ENCODE measurements around the gene CYP4F3. TPM values are rescaled to one million over a fixed set of nuclear protein-coding genes. Genes with fewer than 3 reads are reported as not detected.
"Not testable (repeated sequence)": the region's sequence is repeated elsewhere in the genome, so short reads cannot be mapped to it uniquely, and the experiment has no call there.

Gene CYP4F3
- total RNA-seq, 1 donor from 2014 or later, result 1.4 TPM

DNA sequence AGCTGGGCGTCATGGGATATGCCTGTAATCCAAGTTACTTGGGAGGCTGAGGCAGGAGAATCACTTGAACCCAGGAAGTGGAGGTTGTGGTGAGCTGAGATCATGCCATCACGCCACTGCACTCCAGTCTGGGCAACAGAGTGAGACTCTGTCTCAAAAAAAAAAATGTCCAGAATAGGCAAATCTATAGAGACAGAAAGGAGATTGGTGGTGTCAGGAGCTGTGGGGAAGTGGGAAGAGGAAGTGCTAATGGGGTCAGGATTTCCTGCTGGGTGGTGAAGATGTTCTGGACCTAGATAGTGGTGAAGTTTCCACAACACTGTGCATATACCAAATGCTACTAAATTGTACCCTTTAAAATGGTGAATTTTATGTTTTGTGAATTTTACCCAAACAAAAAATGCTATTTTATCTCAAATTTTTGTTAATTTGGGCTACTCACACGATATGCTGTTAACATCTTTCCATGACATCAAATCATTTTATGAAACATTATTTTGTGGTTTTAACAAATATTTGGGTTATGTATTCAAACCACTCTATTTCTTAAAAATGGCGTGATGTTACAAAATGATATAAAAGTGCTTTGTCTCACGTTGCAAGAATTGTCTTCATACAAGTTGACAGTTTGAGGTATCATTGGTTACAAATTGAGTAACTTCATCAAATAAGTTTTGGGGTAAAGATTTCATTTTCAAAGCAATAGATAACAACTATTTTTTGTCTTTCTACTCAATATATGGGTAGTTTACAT, 7.4 kb upstream of the CYP4F3 start:
- DNase-seq, result no peak

DNA sequence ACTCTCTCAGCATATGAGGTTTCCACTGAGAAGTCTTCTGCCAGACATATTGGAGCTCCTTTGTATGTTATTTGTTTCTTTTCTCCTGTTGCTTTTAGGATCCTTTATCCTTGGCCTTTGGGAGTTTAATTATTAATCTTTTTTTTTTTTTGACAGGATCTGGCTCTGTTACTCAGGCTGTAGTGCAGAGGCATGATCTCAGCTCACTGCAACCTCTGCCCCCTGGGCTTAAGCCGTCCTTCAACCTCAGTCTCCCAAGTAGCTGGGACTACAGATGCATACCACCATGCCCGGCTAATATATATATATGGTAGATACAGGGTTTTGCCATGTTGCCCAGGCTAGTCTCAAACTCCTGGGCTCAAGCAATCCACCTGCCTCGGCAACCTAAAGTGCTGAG, 6.6 kb upstream of the CYP4F3 start:
- DNase-seq, result no peak

DNA sequence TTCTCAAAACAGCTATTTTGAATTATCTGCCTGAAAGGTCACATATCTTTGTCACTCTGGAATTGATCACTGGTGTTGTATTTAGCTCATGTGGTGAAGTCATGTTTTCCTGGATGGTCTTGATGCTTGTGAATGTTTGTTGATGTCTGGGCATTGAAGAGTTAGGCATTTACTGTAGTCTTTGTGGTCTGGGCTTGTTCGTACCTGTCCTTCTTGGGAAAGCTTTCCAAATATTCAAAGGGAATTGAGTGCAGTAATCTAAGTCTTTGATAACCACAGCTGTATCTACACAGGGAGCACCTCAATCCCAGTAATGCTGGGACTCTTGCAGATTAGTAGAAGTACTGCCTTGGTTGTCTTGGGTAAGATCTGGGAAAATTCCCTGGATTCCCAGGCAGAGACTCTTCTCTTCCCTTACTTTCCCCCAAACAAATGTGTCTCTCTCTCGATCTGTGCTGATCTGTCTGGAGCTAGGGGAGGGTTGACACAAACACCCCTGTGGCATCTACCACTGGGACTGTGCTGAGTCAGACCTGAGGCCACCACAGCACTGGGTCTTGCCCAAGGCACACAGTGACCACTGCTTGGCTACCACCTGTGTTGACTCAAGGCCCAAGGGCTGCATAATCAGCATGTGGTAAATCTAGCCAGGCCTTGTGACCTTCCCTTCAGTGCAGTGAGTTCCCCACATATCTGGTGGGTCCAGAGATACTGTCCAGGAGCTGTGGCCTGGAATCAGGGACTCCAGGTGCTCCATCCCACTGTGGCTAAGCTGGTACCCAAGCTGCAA, 5.5 kb upstream of the CYP4F3 start:
- DNase-seq, result no peak

DNA sequence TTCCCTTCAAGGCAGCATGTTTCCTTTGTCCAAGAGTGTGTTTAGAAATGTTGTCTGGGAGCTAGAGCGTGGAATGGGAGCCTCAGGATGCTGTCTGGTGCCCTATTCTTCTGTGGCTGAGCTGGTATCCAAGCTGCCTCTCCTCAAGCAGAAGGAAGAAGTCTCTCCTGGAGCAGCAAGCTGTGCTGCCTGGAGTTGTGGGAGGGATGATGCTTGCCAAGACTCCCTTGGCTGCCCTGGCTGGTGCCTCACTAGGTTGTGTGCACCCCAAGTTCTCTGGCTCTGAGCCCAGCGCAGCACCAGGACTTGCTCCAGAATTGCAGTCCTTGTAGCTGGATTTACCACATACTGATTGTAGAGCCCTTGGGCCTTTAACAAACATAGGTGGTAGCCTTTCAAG, 4.7 kb upstream of the CYP4F3 start:
- DNase-seq, result no peak

DNA sequence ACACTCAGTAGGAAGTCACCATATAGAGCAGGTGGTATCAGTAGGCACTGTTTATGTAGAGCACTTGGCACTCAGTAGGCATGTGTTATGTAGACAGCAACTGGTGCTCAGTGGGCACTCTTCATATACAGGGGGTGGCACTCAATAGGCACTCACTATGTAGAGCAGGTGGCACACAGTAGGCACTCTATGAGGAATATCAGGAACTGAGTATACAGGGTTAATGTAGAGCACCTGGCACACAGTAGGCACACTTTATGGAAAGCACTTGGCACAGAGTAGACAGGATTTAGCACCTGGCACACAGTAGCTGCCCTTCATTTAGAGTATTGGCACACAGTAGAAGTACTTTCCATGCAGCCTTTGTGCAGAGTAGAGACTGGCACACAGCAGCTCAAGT, 1.1 kb upstream of the CYP4F3 start:
- no peak for DNase-seq

DNA sequence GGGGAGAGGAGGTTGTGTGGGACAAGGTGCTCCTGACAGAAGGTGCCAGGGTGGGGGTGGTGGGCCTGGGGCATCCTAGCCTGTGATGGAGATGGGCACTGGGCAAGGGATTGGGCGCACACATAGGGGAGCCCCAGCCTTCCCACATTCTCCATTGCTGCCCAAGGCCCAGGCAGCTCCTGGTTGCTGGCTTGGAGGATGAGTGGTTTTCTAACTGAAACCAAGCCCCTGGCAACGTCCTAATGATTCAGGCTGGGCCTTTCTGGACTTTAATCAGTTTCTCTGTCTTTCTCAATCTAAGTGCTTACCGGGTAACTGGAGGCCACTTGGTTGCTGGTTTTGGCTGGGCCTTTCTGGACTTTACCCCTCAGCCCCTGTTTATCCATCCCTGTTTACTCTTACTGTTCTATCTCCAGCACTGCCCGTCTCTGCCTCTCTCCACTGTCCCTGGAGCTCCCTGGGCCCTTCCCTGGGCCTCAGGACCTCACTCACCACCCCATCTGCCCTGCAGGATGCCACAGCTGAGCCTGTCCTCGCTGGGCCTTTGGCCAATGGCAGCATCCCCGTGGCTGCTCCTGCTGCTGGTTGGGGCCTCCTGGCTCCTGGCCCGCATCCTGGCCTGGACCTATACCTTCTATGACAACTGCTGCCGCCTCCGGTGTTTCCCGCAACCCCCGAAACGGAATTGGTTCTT, 354 bp downstream of the CYP4F3 start:
- no peak for DNase-seq

DNA sequence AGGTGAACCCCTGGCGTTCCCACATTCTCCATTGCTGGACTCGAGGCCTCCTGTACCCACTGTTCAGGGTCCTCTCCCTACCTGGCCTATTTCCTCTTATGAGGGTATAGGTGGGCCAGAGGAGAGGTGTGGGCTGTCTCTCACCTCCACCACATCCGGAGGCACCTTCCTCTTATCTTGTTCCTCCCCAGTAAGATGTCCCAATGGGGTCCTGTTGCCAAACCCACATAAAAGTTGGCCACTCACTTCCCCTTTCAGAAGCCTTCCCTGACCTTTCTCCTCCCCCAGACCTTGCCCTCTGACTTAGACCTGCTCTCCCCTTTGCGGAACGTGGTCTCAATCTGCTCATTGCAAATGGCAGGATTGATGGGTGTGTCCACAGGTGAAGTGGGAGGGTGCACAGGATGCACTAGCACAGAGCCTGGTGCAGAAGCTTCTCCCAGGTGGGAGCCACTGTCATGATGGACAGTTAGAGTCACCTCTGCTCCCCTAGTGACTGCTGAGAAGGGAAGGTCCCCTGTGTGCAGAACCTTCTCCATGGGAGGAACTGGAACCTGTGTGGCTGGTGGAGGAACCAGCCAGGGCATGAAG, 1.3 kb downstream of the CYP4F3 start:
- DNase-seq, result no peak

DNA sequence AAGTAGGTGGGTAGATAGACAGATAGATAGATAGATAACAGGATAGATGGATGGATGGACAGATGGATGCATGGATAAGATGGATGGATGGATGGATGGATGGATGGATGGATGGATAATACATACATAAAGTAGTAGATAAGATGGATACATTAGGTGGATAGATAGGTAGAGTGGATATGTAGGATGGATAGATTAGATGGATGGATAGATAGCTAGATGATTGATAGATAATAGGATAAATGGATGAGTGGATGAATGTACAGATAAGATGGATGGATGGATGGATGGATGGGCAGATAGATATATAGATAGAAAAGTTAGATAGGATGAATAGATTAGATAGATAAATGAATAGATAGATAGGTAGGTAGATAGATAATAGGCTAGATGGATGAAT, 2.1 kb downstream of the CYP4F3 start:
- no peak for DNase-seq

DNA sequence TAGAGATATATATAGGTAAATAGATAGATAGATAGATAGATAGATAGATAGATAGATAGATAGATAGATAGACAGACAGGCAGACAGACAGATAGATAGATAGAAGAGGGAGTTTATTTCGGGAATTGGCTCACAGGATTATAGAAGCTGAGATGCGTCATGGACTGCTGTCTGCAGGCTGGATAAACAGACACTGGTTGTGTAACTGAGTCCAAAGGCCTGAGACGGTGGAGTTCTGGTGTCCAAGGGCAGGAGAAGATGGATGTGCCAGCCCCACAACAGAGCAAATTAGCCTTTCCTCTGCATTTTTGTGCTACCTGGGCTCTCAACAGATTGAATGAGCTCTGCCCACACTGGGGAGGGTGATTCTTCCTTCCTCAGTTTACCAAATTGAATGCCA, 2.7 kb downstream of the CYP4F3 start:
- DNase-seq, result no peak

DNA sequence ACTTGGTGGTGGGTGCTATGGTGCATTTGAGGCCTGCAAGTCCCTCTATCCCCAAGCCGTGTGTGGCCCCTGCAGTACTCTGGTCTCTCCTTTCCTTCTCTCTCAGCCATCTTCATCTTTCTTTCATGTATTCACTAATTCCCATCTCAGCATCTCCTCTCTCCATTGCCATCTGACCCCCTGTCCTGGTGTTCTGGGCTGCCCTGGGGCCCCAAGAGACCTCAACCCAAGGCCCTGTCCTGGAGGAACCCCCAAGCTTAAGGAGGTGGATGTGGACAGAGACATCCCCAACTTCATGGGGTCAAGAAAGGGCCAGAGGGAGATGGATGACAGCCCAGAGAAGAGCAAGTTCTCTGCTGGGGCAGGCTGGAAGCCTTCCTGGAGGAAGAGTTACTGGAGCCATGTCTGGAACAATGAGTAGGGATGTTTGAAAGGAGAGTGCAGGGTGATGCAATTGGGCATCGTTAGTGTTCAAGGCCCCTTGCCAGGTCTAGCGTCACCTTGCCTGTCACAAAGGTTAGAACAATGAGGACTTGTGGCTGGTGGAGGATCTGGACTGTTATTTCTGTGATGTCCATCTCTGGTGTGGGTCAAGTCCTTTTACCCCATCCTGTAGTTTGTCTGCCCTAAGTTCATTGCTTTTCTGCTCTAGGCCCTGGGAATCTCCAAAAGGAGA, 3.5 kb downstream of the CYP4F3 start:
- no peak for DNase-seq

DNA sequence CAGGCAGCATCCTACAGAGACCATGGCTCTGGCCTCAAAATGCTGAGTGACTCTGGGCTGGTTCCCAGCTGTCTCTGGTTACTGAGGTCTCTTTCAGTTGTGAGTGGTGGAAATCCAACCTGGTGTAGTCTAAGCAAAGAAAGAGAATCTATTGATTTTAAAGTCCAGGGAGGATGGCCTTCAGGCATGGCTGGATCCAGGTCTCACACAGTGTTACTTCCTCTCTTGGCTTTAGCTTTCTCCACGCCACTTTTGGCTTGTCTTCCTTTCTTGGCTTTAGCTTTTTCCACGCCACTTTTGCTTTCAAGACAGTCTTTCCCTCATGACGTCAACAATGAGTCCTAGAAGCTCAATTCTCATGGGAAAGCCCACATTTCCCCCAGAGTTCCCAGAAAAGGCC, 4.1 kb downstream of the CYP4F3 start:
- DNase-seq, result no peak

DNA sequence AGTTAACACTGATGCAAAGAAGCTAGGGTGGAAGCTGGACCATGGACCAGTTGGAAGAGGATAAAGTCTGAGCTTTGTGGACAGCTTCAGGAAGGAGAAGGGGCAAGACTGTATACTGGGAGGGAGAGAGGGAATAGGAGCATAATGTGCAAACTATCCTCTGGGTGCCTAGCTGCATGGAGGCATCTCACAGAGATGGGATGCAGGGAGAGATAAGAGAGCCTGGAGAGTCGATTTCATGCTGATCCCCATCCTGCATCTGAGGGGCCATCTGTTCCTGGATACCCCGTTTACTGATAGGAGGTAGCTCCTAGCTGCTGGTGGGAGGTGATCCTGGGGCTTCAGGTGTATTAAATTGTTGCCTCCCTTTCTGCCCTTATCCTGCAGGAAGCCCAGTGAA, 8.8 kb downstream of the CYP4F3 start:
- no peak for DNase-seq

DNA sequence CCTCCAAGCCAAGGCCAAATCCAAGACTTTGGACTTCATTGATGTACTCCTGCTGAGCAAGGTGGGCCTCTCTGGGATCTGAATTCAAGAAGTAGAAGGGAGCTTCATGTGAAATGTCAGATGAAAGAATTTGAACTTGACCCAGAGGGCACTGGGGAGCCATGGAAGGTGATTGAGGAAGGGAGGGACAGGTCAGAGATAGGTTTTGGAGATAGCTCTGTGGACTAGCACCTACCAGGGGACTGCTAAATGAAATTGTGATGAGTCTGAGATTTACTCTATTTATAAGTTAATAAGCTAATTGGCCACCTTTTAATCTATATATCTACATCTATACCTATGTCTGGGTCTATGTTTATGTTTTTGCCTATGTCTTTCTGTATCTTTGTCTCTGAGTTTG, 9.4 kb downstream of the CYP4F3 start:
- not testable (repeated sequence) for DNase-seq

DNA sequence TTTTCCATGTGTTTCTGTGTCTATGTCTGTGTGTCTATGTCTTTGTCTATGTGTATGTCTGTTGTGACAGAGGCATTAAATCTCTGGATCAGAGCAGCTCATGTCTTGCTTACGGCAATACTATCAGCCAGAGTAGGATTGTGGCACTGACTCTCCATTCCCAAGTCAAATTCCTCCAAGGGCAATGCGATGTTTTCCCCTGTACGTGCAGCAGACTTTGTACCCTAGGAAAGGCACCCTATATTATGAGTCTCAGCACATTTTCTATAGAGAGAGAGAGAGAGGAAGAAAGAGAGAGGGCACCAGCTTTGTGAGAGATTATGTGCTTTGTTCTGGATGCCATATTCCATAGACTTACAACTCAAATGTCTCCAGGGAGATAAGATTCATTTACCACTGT, 11.1 kb downstream of the CYP4F3 start:
- DNase-seq, result no peak

DNA sequence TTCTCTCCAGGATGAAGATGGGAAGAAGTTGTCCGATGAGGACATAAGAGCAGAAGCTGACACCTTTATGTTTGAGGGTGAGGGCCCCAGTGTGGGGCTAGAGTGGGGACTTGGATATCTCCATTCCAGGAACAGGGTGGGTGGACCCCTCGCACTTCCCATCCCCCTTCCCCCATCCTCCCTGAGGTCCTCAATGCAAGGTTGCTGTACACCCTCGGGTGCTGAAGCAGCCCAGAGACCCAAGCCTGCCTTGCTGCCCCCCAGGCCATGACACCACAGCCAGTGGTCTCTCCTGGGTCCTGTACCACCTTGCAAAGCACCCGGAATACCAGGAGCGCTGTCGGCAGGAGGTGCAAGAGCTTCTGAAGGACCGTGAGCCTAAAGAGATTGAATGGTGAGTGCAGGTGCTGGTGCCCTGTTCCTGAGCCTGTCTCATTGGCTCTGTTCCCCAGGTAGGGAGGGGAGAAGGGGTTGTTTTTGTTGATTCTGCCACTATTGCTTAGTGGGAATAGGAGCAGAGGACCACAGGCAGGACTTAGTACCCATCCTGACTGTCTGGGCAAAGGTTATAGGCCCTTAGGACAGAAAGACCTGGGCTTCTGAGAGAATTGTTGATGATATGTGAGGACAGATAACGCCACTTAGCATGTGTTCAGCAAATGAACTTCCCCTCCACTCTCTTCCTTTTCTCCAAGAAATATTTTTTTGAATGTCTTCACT, 12.0 kb downstream of the CYP4F3 start:
- no peak for DNase-seq

DNA sequence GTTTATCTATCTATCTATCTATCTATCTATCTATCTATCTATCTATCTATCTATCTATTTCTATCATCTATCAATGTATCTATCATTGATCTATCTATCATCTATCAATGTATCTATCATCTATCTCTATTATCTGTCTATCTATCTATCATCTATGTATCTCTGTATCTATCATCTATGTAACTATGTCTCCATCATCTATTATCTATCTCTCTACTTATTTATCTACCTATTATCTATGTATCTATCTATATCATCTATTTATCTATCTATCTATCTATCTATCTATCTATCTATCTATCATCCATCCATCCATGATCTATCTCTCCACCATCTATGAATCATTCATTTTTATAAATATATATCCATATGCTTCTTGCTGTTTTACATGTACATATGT, 15.8 kb downstream of the CYP4F3 start:
- DNase-seq, result no peak

DNA sequence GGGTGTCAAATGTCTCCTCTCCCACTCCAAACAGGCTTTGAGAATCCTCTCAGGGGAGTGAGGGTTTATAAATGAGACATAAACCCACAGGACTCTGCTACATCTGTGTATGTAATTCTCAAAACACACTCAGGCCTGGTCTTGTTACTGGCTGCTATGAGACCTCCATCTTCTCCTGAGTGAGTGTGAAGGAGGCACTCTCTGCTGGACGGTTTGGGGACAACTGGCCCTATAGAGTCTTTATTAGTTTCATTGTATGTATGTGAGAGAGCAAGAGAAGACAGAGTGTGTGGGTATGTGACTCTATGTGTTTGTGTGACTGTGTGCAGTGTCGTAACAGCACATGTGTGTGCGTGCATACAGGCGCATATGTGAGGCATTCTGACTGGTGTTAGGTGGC, 22.6 kb downstream of the CYP4F3 start:
- no peak for DNase-seq

DNA sequence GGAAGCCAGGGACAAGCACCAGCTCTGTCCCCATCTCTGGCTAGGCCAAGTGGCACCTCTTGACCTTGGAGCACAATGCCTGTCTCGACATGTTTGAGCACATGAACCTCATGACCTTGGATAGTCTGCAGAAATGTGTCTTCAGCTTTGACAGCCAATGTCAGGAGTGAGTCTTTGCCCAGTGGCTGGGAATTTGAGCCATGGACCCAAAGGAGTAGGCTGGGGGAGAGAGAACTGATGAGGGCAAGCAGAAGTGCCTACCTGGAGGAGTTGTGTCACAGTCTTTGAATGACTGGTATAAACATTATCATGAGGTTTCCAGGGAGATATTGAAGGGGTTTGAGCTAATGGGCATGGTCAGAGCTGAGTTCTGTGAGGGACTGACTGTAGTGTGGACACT, 25.5 kb downstream of the CYP4F3 start:
- DNase-seq, result no peak

DNA sequence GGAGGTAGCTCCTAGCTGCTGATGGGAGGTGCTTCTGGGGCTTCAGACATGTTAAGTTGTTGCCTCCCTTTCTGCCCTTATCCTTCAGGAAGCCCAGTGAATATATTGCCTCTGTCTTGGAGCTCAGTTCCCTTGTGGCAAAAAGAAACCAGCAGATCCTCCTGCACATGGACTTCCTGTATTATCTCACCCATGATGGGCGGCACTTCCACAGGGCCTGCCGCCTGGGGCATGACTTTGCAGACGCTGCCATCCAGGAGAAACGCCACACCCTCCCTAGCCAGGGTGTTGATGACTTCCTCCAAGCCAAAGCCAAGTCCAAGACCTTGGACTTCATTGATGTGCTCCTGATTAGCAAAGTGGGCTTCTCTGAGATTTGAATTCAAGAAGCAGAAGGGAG, 26.2 kb downstream of the CYP4F3 start:
- no peak for DNase-seq

DNA sequence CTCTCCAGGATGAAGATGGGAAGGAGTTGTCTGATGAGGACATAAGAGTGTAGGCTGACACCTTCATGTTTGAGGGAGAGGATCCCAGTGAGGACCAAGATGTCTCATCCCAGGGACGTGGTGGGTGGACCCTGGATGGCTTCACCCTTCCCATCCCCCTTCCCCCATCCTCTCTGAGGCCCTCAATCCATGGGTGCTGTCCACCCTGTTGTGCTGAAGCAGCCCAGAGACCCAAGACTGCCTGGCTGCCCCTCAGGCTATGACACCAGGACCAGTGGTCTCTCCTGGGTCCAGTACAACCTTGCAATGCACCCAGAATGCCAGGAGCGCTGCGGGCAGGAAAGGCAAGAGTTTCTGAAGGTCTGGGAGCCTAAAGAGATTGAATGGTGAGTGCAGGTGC, 28.7 kb downstream of the CYP4F3 start:
- DNase-seq, result no peak

DNA sequence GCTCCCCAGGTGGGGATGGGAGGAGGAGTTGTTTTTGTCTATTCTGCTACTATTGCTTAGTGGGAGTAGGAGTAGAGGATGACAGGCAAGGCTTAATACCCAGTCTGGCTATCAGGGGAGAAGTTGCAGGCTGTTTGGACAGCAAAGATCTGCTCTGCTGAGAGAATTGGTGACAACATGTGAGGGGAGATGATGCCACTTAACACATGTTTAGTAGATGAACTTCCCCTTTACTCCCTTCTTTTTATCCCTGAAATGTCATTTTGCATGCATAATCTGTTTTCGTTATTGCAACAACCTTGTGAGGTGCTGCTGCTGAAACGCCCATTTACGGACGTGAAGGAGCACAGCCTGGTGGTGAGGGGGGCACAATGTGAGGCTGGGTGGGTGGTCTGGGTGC, 29.2 kb downstream of the CYP4F3 start:
- no peak for DNase-seq
